ENCODE results near the gene KLF17.

KLF17 gene

DNA sequence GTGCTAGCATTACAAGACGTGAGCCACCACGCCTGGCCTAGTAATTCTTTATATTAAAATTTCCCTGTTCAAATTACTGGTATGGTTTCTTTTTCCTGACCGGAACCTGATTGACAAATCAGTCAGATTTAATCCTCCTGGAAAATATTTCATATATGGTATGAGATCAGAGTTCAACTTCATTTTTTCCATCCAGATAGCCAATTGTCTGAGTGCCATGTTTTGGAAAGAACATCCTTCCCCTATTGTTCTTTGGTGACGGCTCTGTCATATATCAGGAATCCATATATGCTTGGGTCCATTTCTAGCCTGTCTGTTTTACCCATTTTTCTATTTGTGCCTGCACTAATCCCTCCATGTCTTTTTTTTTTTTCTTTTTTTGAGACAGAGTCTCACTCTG, 39.1 kb upstream of the KLF17 start:
- no peaks in the 10 kb centered on the region for H3K36me3 ChIP-seq (ENCODE audit: insufficient read depth, low read length)
- no peak for DNase-seq (ENCODE audit: low read depth, low spot score)
- H3K4me3 ChIP-seq = no peak overlapping the region
- no peak for TF ChIP-seq FOXP2 (optimal IDR thresholded peaks at IDR 0.05; ENCODE audit: control extremely low read depth, extremely low read length, insufficient read depth)
- no peak for TF ChIP-seq POLR2AphosphoS5 (IDR thresholded peaks at IDR 0.05; ENCODE audit: borderline replicate concordance, low read depth, low read length)
- TF ChIP-seq EZH2 (IDR thresholded peaks at IDR 0.05) = no peak
- H3K27ac ChIP-seq = no peak overlapping the region
- no peak overlapping the region for H3K9ac ChIP-seq (ENCODE audit: insufficient read length)
- H3K9me3 ChIP-seq (ENCODE audit: low read depth, low read length) = no peaks in the 10 kb centered on the region

DNA sequence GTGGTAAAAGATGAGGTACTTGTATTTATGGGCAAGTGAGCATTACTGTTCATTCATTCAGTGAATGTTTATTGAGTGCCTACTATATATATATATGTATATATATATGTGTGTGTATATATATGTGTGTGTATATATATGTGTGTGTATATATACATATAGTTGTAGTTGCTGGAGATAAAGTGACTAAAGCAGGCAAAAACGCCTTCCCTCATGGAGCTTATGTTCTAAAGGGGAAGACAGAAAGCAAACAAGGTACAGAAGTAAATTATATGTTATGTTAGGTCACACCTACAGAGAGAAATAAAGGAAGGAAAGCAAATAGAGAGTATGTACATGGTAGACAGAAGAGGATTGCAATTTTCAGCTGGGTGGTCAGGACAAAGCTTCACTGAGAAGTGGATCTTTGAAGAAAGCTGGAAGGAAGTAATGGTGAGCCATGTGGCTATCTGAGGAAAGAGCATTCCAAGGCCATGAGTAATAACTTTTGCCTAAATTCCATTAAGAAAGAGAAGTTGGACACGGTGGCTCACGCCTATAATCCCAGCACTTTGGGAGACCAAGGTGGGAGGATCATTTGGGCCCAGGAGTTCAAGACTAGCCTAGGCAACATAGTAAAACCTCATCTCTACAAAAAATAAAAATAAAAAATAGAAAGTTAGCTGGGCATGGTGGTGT, 33.5 kb upstream of the KLF17 start:
- no peak overlapping the region for H3K4me3 ChIP-seq
- no peak for TF ChIP-seq EZH2 (IDR thresholded peaks at IDR 0.05)
- TF ChIP-seq FOXP2 (optimal IDR thresholded peaks at IDR 0.05; ENCODE audit: control extremely low read depth, extremely low read length, insufficient read depth) = no peak
- TF ChIP-seq POLR2AphosphoS5 (IDR thresholded peaks at IDR 0.05; ENCODE audit: borderline replicate concordance, low read depth, low read length) = no peak
- no peak overlapping the region for H3K27ac ChIP-seq
- no peak overlapping the region for H3K9ac ChIP-seq (ENCODE audit: insufficient read length)
- no peak for DNase-seq (ENCODE audit: low read depth, low spot score)
- H3K36me3 ChIP-seq (ENCODE audit: insufficient read depth, low read length) = no peaks in the 10 kb centered on the region
- H3K9me3 ChIP-seq (ENCODE audit: low read depth, low read length) = no peaks in the 10 kb centered on the region

DNA sequence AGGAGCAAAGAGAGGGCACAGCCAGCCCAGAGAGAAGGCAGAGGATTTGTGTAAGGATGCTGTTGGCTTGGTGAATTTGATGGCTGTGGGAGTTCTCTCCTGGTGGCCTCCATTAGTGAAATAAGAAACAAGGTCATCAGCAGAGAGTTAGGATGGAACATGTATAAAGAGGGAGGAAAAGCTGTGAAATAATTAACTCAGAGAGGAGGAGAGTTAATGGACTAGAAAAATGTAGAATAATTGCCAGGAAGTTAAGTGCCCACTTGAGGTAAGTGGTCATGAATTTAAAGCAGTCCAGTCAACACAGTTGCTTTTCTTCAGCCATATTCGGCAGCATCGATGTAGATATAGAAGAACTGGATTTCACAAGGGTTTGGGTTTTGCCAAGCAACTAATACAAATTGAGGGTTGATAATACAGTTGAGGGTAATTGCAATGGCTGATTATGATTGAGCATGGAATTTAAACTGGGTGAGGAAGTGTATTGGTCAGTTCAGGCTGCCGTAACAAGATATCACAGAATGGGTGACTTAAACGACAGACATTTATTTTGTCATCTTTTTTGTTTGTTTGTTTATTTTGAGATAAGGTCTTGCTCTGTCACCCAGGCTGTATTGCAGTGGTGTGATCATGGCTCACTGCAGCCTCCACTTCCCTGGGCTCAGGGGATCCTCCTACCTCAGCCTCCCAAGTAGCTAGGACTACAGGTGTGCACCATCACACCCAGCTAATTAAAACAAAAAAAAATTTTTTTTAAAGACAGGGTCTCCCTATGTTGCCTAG, 31.7 kb upstream of the KLF17 start:
- no peak overlapping the region for H3K4me3 ChIP-seq
- no peak overlapping the region for H3K9ac ChIP-seq (ENCODE audit: insufficient read length)
- no peak overlapping the region for H3K27ac ChIP-seq
- TF ChIP-seq FOXP2 (optimal IDR thresholded peaks at IDR 0.05; ENCODE audit: control extremely low read depth, extremely low read length, insufficient read depth) (no peak), POLR2AphosphoS5 (IDR thresholded peaks at IDR 0.05; ENCODE audit: borderline replicate concordance, low read depth, low read length) (no peak), EZH2 (IDR thresholded peaks at IDR 0.05) (no peak)
- no peaks in the 10 kb centered on the region for H3K36me3 ChIP-seq (ENCODE audit: insufficient read depth, low read length)
- no peak for DNase-seq (ENCODE audit: low read depth, low spot score)
- H3K9me3 ChIP-seq (ENCODE audit: low read depth, low read length) = no peaks in the 10 kb centered on the region

DNA sequence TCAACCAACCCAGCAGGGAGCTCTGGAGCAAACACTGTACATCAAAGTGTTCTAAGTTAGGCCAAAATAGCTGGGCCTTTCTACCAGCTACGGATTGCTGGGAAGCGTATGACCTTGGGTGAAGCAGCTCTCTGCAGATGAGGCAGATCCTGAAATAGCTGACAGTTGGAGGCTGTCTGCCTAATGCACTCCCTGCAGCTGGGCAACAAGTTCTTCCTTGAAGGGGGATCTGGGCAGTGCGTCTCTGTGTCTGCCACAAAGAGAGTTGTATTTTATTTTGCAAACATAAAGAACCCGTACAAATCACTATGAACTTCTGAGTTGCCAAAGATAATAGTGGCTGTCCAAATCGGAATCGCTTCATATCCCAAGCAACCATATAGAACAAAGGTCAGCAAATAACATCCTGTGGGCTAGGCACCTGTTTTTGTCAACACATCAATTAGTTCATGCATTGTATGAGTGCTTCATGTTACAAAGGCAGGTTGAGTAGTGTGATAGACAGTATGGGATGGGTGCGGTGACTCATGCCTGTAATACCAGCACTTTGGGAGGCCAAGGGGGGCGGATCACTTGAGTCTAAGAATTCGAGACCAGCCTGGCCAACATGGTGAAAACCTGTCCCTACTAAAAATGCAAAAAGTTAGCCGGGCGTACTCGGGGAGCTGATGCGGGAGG, 29.1 kb upstream of the KLF17 start:
- no peak for TF ChIP-seq POLR2AphosphoS5 (IDR thresholded peaks at IDR 0.05; ENCODE audit: borderline replicate concordance, low read depth, low read length)
- no peak for TF ChIP-seq EZH2 (IDR thresholded peaks at IDR 0.05)
- TF ChIP-seq FOXP2 (optimal IDR thresholded peaks at IDR 0.05; ENCODE audit: control extremely low read depth, extremely low read length, insufficient read depth) = no peak
- Histone ChIP-seq H3K9me3 (ENCODE audit: low read depth, low read length) (no peaks in the 10 kb centered on the region), H3K9ac (ENCODE audit: insufficient read length) (no peak overlapping the region), H3K4me3 (no peak overlapping the region), H3K27ac (no peak overlapping the region), H3K36me3 (ENCODE audit: insufficient read depth, low read length) (no peaks in the 10 kb centered on the region)
- DNase-seq (ENCODE audit: low read depth, low spot score) = no peak

DNA sequence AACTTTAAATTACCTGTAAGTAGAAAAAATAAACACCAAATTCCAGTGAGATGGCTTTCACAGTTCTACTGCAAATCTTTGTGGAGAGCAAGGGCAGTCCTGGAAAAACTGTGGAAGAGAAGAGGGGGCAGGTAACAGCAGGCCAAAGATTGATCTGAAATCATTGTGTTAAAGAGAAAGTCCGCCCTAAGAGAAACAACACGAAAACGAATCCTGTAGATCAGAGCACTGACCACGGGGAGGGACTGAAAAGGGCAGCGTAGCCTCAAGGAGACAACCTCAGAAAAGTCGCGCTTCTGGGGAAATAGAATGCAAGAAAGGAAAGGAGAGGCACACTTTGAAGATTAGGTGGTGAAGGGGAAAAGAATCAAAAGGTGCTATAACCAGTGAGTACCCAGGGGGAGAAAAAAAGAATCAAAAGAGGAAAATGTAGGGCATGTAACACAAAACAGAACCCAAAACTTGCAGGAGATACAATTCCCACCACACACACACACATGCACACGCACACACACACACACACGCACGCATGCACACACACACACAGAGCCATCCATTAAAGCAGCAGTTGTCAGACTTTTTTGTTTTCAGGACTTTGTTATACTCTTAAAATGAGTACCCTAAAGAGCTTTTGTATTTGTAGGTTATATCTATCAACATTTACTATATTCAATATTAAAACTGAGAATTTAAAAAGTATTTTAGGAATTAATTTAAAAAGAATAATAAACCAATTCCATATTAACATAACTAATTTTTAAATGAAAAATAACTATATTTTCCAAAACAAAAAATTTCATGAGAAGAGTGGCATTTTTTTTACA, 28.0 kb upstream of the KLF17 start:
- H3K9ac ChIP-seq (ENCODE audit: insufficient read length) = no peak overlapping the region

DNA sequence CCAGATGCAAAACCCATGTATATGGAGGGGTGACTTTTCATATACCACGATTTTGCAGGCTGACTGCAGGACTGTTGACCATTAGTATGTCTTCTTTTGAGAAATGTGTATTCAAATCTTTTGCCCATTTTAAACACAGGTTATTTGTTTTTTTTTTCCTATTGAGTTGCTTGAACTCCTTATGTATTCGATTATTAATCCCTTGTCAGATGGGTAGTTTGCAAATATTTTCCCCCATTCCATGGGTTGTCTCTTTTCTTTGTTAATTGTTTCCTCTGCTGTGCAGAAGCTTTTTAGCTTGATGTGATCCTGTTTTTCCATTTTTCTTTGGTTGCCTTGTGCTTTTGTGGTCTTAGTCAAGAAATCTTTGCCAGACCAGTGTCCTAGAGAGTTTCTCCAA, 24.6 kb upstream of the KLF17 start:
- Histone ChIP-seq H3K4me3 (no peak overlapping the region), H3K9ac (ENCODE audit: insufficient read length) (no peak overlapping the region), H3K27ac (no peak overlapping the region), H3K36me3 (ENCODE audit: insufficient read depth, low read length) (no peaks in the 10 kb centered on the region), H3K9me3 (ENCODE audit: low read depth, low read length) (no peaks in the 10 kb centered on the region)
- TF ChIP-seq EZH2 (IDR thresholded peaks at IDR 0.05) = no peak
- TF ChIP-seq POLR2AphosphoS5 (IDR thresholded peaks at IDR 0.05; ENCODE audit: borderline replicate concordance, low read depth, low read length) = no peak
- TF ChIP-seq FOXP2 (optimal IDR thresholded peaks at IDR 0.05; ENCODE audit: control extremely low read depth, extremely low read length, insufficient read depth) = no peak
- DNase-seq (ENCODE audit: low read depth, low spot score) = no peak

More for the DNA sequence above, 28.0 kb upstream of the KLF17 start:
- Histone ChIP-seq H3K36me3 (ENCODE audit: insufficient read depth, low read length) (no peaks in the 10 kb centered on the region), H3K4me3 (no peak overlapping the region), H3K9me3 (ENCODE audit: low read depth, low read length) (no peaks in the 10 kb centered on the region), H3K27ac (no peak overlapping the region)
- TF ChIP-seq EZH2 (IDR thresholded peaks at IDR 0.05) (no peak), POLR2AphosphoS5 (IDR thresholded peaks at IDR 0.05; ENCODE audit: borderline replicate concordance, low read depth, low read length) (no peak), FOXP2 (optimal IDR thresholded peaks at IDR 0.05; ENCODE audit: control extremely low read depth, extremely low read length, insufficient read depth) (no peak)
- DNase-seq (ENCODE audit: low read depth, low spot score) = no peak

DNA sequence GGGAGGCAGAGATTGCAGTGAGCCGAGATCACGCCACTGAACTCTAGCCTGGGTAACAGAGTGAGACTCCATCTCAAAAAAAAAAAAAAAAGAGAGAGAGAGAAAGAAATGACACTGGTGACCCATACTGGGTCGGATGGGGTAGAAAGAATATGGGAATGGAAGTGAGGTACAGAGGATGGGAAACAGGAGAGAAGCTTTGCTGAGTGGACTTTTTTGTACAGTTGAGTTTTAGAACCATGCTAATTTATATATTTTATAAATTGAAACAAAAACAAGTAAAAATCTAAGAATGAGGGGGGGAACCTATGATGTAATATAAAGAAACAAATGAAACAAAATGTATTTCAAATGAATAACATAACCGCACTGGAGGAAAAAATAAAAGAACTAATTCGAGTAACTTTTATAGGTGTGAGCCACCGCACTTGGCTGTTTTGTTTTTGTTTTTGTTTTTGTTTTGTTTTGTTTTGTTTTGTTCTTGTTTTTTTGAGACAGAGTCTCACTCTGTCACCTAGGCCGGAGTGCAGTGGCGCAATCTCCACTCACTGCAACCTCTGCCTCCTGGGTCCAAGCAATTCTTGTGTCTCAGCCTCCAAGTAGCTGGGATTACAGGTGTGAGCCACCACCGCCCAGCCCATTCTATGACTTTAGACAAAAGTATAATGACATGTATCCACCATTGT, 18.3 kb upstream of the KLF17 start:
- TF ChIP-seq EZH2 (IDR thresholded peaks at IDR 0.05) (no peak), FOXP2 (optimal IDR thresholded peaks at IDR 0.05; ENCODE audit: control extremely low read depth, extremely low read length, insufficient read depth) (no peak), POLR2AphosphoS5 (IDR thresholded peaks at IDR 0.05; ENCODE audit: borderline replicate concordance, low read depth, low read length) (no peak)
- Histone ChIP-seq H3K27ac (no peak overlapping the region), H3K9me3 (ENCODE audit: low read depth, low read length) (no peaks in the 10 kb centered on the region), H3K4me3 (no peak overlapping the region), H3K36me3 (ENCODE audit: insufficient read depth, low read length) (no peaks in the 10 kb centered on the region), H3K9ac (ENCODE audit: insufficient read length) (no peak overlapping the region)
- no peak for DNase-seq (ENCODE audit: low read depth, low spot score)

Measured in SK-N-MC (cell line).